ENCODE results near the gene BPIFB1.

BPIFB1 gene

GRCh38 chr20:33273117-33273851 lies 9.7 kb upstream of the BPIFB1 start:
- DNase-seq = no peak

- DNase-seq = no peak
Observed at GRCh38 chr20:33275215-33275614, 7.8 kb upstream of the BPIFB1 start.

GRCh38 chr20:33275871-33276270 lies 7.1 kb upstream of the BPIFB1 start:
- DNase-seq = no peak

- no peak for DNase-seq
Observed at GRCh38 chr20:33276303-33277113, 6.5 kb upstream of the BPIFB1 start.

- DNase-seq = no peak
Observed at GRCh38 chr20:33277471-33278441, 5.3 kb upstream of the BPIFB1 start.

- DNase-seq = no peak
Observed at GRCh38 chr20:33278700-33279099, 4.3 kb upstream of the BPIFB1 start.

- DNase-seq = no peak
Observed at GRCh38 chr20:33279261-33279910, 3.6 kb upstream of the BPIFB1 start.

GRCh38 chr20:33280000-33280680 lies 2.9 kb upstream of the BPIFB1 start:
- DNase-seq = no peak

GRCh38 chr20:33280775-33281174 lies 2.2 kb upstream of the BPIFB1 start:
- DNase-seq = peak; percentile 15

GRCh38 chr20:33281550-33282146 lies 1.4 kb upstream of the BPIFB1 start:
- no peak for DNase-seq

- no peak for DNase-seq
Observed at GRCh38 chr20:33282196-33282934, 649 bp upstream of the BPIFB1 start.

- no peak for DNase-seq
Observed at GRCh38 chr20:33284284-33284683, 1.3 kb downstream of the BPIFB1 start.

GRCh38 chr20:33284937-33285336 lies 1.9 kb downstream of the BPIFB1 start:
- no peak for DNase-seq

- no peak for DNase-seq
Observed at GRCh38 chr20:33285861-33286495, 3.0 kb downstream of the BPIFB1 start.

- DNase-seq = no peak
Observed at GRCh38 chr20:33287884-33288283, 4.9 kb downstream of the BPIFB1 start.

- no peak for DNase-seq
Observed at GRCh38 chr20:33290852-33291251, 7.8 kb downstream of the BPIFB1 start.

- DNase-seq = no peak
Observed at GRCh38 chr20:33291416-33291815, 8.4 kb downstream of the BPIFB1 start.

GRCh38 chr20:33291830-33292355 lies 8.9 kb downstream of the BPIFB1 start:
- DNase-seq = peak; percentile 3

GRCh38 chr20:33296206-33296605 lies 13.2 kb downstream of the BPIFB1 start:
- DNase-seq = no peak

GRCh38 chr20:33298391-33298790 lies 15.4 kb downstream of the BPIFB1 start:
- DNase-seq = no peak

All from SHP77 treated with DMSO at 0.1 percent for 48 hours (cell line).